AG04450 (cell line): ENCODE data around the gene UNC5CL. TPM values are rescaled to one million over a fixed set of nuclear protein-coding genes. Genes with fewer than 3 reads are reported as not detected.
A peak's percentile ranks its signal among the peaks of the same experiment; 100 is the strongest.

Experiments used
- CTCF ChIA-PET: fragments of 300-600, 350-600 bp; formaldehyde crosslinking; extraction: SDS; loops from one replicate; lab custom pipeline; 2022; ENCODE audit warnings: antibody characterized with exemption, inconsistent platforms; lab: Charles Lee
- POLR2A ChIA-PET: fragments of 350-600 bp; formaldehyde crosslinking; extraction: SDS; loops from one replicate; lab custom pipeline; 2021; ENCODE audit warnings: antibody characterized with exemption, inconsistent platforms; lab: Yijun Ruan, JAX
- DNase-seq: peaks from one replicate; pipeline ENCODE4 v3.0.0-alpha.2; 2011; ENCODE audit warnings: low read depth, low spot score
- H3K27ac ChIP-seq: one replicate; pipeline ENCODE4 v1.5.1; 2012; ENCODE audit warnings: low read depth, low read length, control low read depth
- H3K27me3 ChIP-seq: one replicate; pipeline ENCODE4 v1.6.0; 2012; ENCODE audit warnings: low read length; ENCODE audit not compliant: control insufficient read depth, insufficient read depth
- H3K4me3 ChIP-seq: 2 replicates; pipeline ENCODE4 v1.5.1; 2011; ENCODE audit warnings: mild to moderate bottlenecking, low read depth, low read length, control low read depth
- H3K9me3 ChIP-seq: 2 replicates; pipeline ENCODE4 v1.5.1; 2012; ENCODE audit warnings: low read length; ENCODE audit not compliant: control insufficient read depth, insufficient read depth
- polyA plus RNA-seq: library from polyadenylated mRNA; depleted of rRNA; stranded (reverse); fragments of >200 nt; gene quantifications from 2 replicates; pipeline ENCODE4 v1.2.3, GENCODE V29; 2011
- TF ChIP-seq, protein P1 (sequence below): IDR thresholded peaks from 2 replicates; pipeline ENCODE4 v1.5.1; 2011; ENCODE audit warnings: low read depth, low read length, control low read depth, inconsistent platforms

Gene UNC5CL
- polyA plus RNA-seq, 1 experiment: 0.02 TPM

DNA sequence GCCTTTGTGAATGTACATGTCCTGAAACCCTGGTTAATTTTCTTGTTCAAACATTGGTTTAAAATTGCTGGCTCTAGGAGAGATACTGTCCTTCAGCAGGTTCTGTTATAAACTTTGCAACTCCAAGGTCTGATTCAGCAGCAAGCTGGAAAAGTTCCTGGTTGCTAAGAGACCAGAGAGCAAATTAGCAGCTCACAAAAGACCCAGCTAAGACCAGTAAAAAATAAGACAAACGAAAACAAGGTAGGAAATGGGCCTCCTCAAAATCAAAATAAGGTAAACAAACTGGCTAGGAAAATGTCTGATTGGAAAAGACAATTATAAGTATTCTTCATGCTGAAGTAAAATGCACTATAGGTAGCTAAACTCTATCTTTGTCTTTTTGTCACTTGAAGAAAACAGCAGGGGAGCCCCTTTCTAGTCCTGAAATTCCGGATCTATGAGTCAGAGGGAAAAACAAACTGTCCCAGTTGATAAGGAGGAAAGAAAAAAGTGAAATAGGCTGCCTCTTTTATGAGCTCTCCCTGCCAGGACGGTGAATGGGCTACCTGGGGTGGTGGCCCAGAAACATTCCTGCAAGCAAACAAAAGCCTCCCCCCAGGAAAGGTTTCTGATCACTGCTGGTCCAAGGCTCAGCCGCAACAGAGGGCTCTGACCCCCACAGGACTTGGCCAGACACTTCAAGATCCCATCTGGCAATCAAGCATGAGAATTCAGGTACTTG lies 41.6 kb downstream of the UNC5CL start:
- TF ChIP-seq, protein P1, sequence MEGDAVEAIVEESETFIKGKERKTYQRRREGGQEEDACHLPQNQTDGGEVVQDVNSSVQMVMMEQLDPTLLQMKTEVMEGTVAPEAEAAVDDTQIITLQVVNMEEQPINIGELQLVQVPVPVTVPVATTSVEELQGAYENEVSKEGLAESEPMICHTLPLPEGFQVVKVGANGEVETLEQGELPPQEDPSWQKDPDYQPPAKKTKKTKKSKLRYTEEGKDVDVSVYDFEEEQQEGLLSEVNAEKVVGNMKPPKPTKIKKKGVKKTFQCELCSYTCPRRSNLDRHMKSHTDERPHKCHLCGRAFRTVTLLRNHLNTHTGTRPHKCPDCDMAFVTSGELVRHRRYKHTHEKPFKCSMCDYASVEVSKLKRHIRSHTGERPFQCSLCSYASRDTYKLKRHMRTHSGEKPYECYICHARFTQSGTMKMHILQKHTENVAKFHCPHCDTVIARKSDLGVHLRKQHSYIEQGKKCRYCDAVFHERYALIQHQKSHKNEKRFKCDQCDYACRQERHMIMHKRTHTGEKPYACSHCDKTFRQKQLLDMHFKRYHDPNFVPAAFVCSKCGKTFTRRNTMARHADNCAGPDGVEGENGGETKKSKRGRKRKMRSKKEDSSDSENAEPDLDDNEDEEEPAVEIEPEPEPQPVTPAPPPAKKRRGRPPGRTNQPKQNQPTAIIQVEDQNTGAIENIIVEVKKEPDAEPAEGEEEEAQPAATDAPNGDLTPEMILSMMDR: no peak
- POLR2A ChIA-PET: no interaction called here
- peak overlapping the region; percentile 82 for H3K27ac ChIP-seq
- H3K4me3 ChIP-seq: no peak overlapping the region
- DNase-seq: peak; percentile 24
- CTCF ChIA-PET: interaction anchor here (0.6 to 3.0 kb wide), 9 partner anchors 11 to 152 kb away, joined by 3 to 14 read pairs (median 4); partner anchors contain the start of gene UNC5CL
- H3K9me3 ChIP-seq: no peaks in the 10 kb centered on the region
- H3K27me3 ChIP-seq: peaks cover 6% of the 10 kb centered on the region

DNA sequence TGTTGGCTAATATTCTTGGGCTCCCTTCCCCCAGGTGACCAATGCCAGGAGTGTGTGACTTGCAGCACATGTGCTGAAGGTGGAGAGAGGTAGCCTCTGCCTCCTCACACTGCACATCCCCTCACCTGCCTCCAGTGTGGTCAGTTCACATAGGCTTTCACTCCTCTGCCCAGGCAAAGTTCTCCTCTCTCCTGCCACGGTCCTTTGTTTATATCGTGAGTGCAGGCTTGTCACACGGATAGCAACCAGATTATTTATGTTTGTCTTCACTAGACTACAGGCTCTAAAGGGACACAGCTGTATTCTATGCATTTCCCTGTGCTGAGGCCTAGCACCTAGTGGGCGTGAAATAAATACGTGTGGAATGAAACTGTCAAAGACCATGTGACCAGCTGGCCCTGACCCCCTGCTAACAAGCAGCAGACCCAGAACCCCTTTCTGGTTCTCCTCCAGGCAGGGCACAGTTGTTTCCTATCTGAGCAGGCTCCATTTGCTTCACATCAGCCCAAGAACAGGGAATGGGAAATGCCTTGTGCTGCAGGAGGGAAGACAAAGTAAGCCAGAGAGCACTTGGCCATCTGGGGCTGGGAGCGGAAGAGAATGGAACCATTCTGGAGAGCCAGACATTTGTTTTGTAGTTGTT lies 42.3 kb downstream of the UNC5CL start:
- CTCF ChIA-PET: interaction anchor here (1.2 to 3.0 kb wide), 3 partner anchors 43 to 102 kb away, joined by 3 to 12 read pairs (median 5); partner anchors contain the start of gene UNC5CL
- peaks cover under 1% of the 10 kb centered on the region for H3K27me3 ChIP-seq
- H3K27ac ChIP-seq: peak overlapping the region; percentile 82
- TF ChIP-seq, protein P1: no peak
- no peak for DNase-seq
- no peaks in the 10 kb centered on the region for H3K9me3 ChIP-seq
- POLR2A ChIA-PET: no interaction called here
- H3K4me3 ChIP-seq: no peak overlapping the region

DNA sequence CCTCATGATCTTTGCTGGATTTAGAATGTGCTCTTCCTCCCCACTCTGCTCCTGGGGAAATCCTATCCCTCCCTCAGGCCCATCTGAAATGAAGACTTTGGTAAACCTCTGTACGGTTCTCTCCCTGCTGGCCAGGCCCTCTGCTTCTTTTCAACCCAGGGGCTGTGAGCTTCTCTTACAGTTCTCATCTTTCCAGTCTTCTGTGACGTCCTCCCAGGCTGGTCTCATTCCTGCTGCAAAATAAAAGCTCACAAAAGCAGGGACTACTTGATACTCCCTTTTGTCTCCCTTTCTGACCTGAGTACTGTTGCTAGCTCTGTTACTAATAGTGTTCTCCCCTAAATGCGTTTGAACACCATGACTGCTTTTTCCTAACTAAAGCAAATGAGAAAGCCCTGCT lies 46.3 kb downstream of the UNC5CL start:
- ChIA-PET CTCF (no interaction called here), POLR2A (no interaction called here)
- Histone ChIP-seq H3K27ac (no peak overlapping the region), H3K4me3 (no peak overlapping the region), H3K9me3 (no peaks in the 10 kb centered on the region), H3K27me3 (no peaks in the 10 kb centered on the region)
- no peak for DNase-seq
- TF ChIP-seq, protein P1: no peak

GRCh38 chr6:40990301-40990700 lies 48.7 kb downstream of the UNC5CL start:
- H3K4me3 ChIP-seq: no peak overlapping the region
- no peaks in the 10 kb centered on the region for H3K27me3 ChIP-seq
- TF ChIP-seq, protein P1: peak; percentile 31
- no peak overlapping the region for H3K27ac ChIP-seq
- DNase-seq: no peak
- H3K9me3 ChIP-seq: no peaks in the 10 kb centered on the region
- POLR2A ChIA-PET: no interaction called here
- CTCF ChIA-PET: interaction anchor here (0.7 to 0.9 kb wide), 2 partner anchors 13 to 33 kb away, joined by 3 read pairs; no protein-coding TSS in a partner anchor
